Heart left ventricle (tissue), 13 donors: Measurements from ENCODE around the gene POLR1H.

Experiments used
- POLR2A ChIP-seq, 2 donors: fragments of 450-650 bp; IDR thresholded peaks; one replicate each; pipeline ENCODE4 v1.6.1; 2017; ENCODE audit warnings: antibody characterized with exemption in 2 of 2, mild to moderate bottlenecking in 2 of 2, moderate library complexity in 2 of 2
- TF ChIP-seq, protein P1 (sequence below), 12 donors: fragments of 200-600 bp; sonication (generic) in 4 of 12; IDR thresholded peaks; one replicate each; pipeline versions ENCODE4 v1.5.0 to v1.8.0; 2018 to 2022; ENCODE audit warnings: antibody characterized with exemption in 12 of 12, mild to moderate bottlenecking in 5 of 12
- donor health status: ischemic (EF 13 %, LVEDD 7.1; RV severe dilation, severe dysfunction).
- donor health status: DM: no; HTN: yes; CAD: no.
- donor health status: DM: no; HTN: no; CAD: no.
- donor health status: ischemic (EF 25% LVEDD 6.9; RV normal size, moderate dysfunction).
- donor health status: ischemic (EF 25% LVEDD 5.7; RV mildly dilated, moderate dysfunction).
- donor health status: ischemic (EF 35%, LVEDD 5.7; RV mildly dilated, moderate dysfunction).
- donor health status: nonischemic (EF 11% LVEDD 7.7; RV severe dilation, severe dysfunction).
- donor health status: DM: yes; HTN: yes; CAD: no.
- donor health status: PGD.
- donor health status: ischemic (EF 29% LVEDD 5.4; RV normal size, mild dysfunction).
- donor health status: nonischemic (EF 23%, LVEDD 6.1; RV moderate dilation, normal function).

DNA sequence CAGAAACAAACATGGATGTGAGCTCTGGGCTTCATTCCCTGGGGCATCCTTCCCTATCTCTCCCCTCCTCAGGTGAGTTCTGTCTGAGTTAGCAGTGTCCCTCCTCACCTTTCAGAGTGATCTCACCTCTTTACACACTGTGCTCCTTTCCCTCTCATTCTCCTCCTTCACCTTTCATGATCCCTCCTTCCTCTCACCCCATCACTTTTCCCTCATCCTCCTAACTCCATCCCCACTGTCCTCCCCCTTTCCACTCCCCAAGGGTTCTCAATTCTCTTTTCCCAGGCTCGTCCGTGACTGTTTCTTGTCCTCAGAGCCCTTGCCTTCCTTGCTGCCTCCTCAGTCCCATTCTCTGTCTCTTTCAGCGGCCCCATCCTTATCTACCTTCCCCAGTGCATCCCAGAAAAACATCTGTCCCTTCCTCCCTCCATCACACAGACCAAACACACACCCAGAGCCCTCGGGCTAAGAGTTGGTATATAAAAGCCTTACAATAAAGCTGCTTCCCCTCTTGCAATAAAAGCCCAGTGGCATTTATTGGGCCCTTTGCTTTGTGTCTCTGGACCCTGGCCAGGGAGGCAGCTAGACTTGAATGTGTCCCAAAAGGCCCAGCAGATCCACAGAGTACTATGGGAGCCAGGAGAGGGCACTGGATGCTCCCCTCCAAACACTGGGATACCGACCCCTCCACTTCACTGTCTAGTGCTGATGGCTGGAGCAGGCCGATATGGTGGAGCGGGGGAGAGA, 12.6 kb downstream of the POLR1H start:
- TF ChIP-seq, protein P1, sequence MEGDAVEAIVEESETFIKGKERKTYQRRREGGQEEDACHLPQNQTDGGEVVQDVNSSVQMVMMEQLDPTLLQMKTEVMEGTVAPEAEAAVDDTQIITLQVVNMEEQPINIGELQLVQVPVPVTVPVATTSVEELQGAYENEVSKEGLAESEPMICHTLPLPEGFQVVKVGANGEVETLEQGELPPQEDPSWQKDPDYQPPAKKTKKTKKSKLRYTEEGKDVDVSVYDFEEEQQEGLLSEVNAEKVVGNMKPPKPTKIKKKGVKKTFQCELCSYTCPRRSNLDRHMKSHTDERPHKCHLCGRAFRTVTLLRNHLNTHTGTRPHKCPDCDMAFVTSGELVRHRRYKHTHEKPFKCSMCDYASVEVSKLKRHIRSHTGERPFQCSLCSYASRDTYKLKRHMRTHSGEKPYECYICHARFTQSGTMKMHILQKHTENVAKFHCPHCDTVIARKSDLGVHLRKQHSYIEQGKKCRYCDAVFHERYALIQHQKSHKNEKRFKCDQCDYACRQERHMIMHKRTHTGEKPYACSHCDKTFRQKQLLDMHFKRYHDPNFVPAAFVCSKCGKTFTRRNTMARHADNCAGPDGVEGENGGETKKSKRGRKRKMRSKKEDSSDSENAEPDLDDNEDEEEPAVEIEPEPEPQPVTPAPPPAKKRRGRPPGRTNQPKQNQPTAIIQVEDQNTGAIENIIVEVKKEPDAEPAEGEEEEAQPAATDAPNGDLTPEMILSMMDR (IDR thresholded peaks at IDR 0.05): no peak
- no peak for TF ChIP-seq POLR2A (IDR thresholded peaks at IDR 0.05)
